Measurements from ENCODE around the gene SRRM2.

Gene SRRM2

DNA sequence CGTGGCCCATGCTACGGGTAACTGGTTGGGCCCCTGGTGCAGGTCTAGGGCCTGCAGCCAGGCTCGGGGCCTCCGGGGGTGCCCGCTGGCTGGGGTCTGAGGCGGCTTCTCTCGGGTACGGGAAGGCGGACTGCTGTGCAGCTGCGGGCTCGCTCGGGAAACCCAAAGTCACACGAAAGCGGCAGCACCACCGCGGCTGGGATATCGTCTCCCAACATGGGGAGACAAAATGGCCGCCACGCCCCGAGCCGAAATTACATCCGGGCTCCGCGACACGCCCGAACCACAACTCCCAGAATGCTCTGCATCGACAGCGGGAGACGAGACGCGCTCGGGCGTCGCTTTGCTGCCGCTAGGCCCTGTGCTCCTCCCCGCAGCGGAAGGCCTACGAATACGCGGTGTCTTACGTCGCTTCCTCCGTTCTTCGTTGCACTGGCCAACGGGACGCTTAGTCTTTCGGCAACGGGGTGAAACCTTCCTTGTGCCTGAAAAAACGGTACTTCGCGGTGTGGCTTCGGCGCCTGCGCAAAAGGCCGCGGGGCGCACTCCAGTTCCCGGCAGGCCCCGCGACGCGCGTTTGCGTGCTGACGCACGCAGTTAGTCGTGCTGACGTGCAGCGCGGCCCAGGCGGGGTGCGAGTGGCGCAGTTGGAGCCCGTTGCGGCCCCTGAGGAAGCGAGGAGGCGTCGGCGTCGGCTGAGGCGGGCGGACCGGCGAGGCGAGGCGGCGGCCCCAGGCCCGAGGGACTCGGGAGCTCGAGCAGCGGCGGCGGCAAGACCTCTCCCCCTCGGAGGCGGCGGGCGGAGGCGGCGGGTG, at the start of gene SRRM2:
Gene SRRM2, plus strand, starts transcription at position 604 of the 815 bp plus-strand sequence. CDS start 3,727 bp downstream, outside the sequence.
- peak; percentile 98 to 99 (median 99) for DNase-seq

DNA sequence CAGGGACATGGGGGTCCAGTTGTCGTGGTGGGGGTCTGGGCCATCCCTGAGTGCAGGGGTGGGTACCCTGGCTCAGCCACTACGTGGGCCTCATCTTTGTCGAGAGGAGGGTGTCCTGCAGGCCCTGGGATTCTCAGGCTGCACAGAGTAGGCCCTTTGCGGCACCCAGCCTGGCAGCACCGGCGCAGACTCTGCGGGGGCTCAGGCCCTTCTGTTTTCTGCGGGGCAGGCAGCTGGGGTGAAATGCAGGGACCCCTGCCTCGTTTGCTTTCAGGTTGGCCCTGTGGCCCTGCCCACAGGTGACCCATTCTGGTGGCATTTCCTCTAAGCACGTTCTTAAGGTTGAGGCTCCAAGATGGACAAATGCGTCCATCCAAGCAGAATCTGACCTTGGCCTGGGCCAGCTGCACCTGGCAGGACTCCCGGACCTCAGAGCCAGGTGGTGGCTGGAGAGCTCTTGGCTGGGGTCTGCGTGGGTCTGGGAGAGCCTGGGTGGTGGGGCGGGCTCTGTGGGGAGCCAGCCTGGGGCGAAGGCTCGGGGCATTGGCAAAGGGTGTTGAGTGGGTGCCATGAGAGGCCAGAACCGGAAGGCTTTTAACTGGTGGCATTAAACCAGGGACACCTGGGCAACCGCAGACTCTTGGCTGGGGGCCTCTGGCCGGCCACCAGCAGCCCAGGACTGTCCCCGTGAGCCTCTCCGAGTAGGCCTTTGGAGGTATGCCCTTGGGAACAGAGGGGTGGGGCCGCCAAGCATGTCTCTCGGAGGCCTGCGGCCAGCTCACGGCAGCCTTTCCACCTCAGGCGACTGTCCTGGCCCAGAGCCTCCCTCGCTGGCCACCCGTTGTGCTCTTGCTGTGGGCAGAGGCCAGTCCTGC, 49.3 kb upstream of the SRRM2 start:
- no peak for DNase-seq

DNA sequence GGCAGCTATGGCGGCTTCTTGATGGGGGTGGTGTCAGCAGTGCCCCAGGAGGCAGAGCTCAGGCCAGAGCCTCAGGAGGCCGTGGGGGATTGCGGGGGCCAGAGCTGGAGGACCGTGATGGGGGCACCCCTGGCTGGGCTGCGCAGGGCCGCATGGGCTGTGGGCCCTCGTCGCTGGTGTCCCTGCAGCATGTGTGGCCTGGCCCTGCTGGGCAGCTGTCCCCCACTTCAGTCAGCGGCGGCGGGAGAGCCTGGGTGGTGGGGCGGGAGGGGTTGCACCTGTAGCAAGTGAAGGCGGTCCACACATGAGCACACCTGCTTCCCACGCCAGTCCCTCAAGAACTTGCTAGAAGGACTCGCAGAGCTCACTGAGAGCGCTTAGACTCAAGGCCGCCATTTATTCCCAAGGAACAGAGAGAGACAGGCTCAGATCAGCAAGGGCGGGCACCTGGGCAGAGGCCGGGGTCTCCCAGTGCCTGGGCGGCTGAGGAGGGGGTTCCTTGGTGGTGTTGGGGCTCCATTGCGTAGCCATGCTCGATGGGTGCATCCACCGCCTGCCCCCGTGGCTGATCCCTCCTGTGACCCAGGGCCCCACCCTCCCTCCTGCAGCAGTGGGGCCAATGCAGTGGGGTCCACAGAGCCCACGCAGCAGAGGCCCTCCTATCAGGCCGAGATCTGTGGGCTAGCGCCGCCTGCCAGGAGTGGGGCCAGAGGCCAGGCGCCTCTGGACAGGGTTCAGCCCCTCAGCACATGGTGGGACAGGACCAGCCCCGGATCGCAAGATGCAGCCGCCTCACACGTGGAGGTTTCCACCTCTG, 48.1 kb upstream of the SRRM2 start:
- no peak for DNase-seq

DNA sequence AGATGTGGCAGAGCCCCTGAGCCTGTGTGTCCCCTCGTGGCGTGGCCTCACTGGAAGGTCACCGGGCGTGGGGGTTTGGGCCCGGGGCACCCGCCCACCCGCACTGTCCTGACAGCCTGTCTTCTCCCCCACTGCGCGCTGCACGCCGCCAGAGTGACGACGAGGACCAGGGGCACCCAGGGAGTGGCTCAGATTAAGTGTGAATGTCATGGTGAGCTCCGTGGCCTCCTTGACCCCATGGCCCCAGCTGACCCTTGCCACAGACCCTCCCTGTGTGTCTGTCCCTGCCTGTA, 47.5 kb upstream of the SRRM2 start:
- DNase-seq: no peak

DNA sequence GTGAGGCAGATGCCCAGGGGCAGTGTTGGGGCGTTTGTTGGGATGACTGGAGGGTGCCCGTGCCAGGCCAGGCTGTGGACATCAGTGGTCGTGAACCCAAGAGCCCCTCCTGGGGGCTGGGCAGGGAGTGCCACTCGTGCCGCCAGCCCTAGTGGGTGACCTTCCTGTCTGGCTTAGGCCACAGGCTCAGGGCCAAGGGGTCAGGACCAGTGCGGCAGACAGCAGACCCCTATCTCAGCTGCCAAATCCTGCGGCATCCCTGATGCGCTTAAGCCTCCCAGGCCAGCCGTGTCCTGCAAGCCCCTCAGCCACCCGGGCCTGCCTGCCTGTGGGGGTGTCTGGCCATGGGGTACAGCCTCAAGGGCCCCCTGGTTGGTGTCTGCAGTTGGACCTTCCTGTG, 47.1 kb upstream of the SRRM2 start:
- DNase-seq: no peak

DNA sequence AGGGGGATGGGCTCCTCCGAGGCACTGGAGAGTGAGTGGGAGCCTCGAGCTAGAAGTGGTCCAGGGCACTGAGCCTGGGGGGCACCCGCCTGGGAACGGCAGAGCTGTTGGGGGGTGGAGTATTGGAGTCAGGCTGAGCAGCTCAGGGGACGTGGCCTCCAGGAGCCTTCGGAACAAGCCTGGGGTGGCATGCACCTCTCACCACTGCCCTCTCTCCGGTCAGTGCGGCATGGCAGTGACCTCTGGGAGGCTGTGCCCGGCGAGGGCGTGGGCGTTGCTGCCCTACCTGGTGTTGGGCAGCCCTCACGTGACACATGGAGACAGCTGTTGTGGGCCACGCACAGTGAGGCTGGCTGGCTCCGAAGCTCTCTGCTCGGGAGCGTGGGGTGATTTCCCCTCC, 46.4 kb upstream of the SRRM2 start:
- DNase-seq: no peak

DNA sequence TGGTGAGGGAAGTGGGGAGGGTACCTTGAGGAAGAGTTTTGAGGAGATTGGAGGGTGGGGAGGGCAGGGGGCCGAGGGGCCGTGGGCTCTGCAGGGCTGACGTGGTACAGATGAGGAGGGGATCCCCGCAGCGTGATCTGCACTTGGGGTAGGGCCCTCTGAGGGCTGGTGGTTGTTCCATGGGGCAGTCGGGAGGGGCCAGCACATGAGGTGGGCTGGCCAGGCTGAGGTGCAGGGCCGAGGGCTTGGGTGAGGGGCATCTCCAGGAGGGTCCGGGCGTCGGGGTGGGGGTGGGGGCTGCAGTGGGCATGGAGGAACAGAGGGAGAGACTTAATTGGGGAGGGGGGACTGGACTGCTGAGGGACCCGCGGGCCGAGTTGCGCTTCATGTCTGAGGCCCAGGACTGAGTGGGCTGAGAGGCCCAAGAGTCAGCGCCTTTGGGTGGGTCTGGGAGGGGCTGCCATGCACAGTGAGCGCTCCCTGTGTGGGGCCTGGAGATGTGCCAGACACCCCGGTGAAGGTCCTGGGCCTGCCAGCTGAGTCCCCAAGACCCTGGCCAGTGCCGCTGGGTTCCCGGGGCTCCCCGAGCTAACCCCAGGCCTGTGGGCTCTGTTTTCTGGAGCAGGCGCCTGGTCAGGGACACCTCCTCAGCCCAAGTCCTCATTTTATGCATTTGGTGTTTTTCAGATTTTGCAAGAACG, 45.7 kb upstream of the SRRM2 start:
- DNase-seq: no peak

DNA sequence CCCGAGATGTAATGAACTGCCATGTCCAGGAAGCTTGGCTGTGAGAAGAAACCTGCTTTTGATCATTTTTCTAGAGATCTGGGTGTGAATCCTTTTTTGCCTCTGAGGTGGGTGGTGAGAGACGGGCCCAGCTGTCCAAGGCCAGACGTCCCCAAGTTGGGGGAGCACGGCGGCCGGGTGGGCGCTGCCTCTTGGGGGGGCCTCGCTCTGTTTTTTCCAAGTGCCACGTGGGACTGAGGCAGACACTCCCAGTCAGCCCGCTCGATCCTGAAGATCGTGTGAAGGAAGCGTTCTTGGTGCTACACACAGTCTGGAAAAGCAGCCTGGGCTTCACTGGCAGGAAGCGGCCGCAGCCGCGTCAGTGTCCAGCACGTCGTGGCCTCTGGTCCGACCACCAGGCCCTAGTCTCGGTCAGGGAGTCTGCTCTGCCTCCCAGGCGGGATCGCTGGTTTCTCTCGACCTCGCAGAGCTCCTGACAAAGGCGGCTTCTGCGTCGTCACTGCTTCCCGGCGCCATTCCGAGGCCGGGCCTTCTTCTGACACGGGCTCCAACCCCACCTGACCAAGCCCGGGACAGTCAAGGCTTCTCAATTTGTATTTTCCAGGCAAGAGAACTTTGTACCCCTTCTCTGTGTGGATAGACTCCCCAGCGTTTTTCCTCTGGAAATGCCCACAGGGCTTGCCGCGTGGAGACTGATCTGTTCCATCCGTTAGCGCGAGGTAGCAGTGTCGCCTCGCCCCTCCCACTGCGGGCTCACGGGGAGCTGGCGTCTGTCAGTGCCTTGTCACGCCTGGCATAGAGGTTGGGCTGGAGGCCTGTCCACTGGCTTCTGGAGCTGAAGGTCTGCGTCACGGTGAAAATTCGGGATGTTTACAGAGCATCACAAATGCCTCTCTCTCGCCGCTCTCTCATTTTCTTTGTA, 44.8 kb upstream of the SRRM2 start:
- no peak for DNase-seq

DNA sequence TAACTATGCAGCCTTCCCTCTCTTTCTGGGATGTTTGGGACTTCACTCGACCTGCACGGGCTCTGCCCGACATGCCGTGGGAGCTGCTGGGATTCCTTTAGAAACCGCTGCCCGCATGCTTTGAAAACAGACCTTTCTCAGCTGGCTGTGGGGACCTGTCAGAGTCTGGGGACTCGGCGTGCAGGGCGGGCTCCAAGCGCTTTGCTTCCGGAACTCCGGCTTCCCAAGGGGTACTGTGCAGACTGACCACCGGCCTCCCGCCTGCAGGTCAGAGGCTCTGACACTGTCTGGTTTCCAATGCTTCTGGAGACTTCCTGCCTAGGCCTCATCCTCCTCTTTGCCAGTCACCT, 44.2 kb upstream of the SRRM2 start:
- no peak for DNase-seq

DNA sequence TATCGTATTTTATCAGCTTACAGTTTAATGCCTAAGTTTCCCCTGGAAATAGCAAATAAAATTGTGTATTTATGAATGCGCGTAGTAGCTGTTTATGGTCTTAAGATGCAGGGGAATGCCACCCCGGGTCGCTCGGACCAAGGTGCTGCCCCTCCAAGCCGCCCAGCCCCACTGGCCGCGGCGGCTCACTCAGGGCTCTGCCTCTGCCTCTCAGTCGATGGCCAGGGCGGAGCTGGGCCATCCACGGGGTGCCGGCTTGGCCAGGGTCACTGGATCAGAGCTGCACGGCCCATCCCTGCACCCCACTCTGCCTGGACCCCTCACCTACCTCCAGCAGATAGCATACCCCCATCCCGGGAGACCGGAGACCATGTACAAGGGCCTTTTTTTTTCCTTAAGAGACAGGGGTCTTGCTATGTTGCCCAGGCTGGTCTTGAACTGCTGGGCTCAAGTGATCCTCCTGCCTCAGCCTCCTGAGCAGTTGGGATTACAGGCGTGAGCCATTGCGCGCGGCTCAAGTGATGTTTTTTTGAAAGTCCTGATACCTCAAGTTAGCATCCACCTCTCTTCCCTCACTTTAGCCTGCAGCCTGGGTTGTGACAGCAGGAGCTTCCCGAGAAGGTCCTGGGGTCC, 43.4 kb upstream of the SRRM2 start:
- DNase-seq: no peak

DNA sequence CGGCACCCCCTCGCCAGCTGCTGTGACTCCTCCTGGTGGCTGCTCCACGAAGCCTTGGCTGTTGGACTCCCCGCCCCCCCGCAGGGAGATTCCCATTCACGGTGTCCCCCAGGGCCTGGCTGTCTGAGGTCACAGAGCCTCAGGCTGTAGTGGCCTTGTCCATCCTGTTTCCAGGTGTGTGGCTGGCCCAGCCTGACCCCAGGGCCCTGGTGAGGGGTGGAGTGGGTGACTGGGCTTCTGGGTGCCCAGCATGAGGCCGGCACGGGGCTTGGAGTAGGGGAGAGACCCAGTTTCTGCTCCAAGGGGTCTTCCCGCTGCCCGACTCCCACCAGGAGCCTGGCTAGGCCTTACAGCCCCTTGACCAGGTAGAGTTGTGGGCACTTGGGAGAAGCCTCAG, 42.9 kb upstream of the SRRM2 start:
- no peak for DNase-seq

DNA sequence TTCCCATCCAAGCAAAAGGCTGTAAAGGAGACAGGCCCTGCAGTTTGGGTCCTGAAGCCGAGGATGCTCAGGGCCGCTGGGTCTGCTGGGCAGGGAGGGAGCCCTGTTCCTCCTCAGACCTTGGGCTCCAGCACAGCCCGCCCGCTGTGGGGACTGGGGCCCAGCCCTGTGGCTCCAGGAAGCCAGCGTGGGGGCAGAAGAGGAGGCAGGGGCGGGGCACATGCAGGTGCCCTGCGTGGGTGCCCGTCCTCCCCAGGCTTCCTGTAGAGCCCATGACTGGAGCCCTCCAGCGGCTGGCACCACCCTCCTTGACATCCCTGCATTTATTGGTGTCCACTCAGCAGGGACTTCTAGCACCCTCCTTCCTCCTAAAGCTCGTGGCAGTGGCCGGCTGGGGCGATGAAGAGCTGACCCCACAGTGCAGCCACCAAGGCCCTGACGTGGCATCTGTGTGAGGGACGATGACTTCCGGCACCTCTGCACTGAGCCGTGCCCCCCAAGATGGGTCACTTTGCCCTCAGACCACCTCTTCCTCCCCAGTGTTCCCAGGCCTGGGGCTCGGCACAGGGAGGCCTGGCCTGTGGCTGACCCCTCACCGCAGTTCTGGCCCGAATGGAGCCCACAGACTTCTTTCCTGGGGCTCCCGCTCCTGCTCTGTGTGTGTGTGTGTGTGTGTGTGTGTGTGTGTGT, 42.3 kb upstream of the SRRM2 start:
- DNase-seq: no peak

DNA sequence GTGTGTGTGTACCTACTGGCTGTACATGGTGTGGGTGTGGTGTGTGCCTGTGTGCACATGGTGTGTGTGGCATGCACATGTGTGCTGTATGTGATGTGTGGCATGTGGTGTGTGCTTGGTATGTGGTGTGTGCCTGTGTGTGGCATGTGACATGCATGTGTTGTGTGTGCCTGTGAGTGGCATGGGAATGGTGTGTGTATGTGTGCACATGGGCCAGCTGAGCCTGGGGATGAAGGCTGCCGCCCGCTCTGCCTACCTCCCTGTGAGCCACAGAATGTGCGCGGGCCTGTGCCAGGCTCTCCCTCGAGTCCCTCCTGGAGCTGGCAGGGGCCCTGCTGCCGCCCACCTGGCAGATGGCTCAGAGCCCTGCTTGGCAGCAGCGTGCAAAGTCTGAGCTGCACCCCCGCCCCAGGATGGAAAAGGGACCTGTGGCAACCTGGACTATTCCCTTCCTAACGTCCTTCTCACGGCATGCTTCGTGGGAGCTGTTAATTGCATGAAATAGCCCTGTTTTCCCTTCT, 41.7 kb upstream of the SRRM2 start:
- no peak for DNase-seq

DNA sequence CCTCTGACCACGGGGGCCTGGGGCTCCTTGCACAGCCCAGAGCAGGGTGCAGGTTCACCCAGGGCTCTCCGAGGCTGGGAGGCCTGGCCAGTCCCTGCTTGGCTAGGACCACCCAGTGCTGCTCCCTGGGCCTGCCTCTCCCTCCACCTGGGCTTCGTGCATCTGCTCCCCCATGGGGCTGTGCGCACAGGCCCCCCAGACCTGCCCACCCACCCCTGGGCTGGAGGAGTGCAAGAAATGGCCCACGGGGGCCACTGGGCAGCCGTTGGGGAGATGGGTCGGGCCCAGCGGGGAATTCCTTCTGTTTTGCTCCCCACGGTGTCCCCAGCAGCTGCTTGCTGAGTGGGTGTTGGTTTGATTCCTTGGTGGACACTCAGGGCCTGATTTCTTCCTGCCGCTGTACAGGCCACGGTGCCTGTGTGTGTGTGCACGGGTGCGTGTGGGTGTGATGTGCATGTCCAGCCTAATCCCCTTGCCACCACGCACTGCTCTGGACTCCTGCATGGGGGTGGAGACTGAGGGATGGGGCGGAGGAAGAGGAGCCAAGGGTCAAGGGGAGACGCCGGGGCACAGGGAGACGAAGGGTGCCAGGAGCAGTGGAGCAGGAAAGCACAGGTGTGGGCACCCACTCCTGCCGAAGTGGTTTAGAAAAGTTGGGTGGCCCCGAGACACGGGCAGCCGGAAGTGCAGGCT, 40.9 kb upstream of the SRRM2 start:
- no peak for DNase-seq

DNA sequence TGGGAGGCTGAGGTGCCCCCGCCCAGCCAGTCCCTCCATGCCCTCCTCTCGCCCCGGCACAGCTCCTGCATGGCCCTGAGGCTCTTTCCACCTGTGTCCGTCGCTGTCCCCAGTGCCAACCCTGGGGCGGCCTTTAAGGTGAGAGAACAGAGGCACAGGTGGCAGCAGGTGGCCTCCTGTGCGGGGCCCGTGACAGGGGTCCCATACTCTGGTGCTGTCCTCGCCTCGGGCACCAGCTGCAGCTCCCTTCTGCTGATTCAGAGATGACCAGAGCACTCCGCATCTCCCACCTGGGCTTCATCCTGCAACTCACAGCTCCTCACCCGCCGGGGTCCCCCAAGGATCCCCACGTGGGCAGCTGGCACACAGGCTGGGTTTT, 40.4 kb upstream of the SRRM2 start:
- no peak for DNase-seq

DNA sequence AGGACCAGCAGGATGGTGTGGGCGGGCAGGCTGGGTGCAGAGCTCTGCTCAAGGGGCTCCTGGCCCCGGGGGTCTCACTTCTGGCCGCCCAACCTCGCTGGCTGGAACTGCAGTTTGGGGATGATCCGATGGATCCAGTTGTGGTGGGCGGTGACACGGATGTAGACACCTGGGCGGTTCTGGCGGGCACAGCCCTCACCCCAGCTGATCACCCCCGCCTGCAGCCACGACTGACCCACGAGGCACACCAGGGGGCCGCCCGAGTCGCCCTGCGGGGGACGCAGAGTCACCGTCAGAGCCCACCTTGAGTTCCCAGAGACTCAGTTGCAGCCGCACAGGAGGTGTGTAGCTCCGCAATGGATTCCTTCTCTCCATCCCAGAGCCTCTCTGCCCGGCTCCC, 39.9 kb upstream of the SRRM2 start:
- no peak for DNase-seq

DNA sequence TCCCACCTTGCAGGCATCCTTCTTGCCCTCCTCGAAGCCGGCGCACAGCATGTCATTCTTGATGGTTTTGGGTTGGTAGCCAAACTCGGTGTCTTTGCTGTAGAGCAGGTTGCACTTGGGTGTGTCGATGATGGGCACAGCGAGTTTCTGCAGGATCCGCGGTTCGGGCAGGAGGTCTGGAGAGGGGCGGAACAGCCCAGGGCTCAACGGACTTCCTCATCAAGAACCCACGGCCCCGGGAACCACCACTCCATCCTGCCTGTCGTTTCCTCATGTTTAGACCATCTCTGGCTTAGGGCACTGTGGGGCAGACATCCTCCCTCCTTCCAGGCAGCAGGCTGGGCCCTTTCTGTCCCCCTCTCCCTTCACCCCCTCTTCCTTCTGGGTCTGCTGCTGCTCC, 38.9 kb upstream of the SRRM2 start:
- DNase-seq: no peak

DNA sequence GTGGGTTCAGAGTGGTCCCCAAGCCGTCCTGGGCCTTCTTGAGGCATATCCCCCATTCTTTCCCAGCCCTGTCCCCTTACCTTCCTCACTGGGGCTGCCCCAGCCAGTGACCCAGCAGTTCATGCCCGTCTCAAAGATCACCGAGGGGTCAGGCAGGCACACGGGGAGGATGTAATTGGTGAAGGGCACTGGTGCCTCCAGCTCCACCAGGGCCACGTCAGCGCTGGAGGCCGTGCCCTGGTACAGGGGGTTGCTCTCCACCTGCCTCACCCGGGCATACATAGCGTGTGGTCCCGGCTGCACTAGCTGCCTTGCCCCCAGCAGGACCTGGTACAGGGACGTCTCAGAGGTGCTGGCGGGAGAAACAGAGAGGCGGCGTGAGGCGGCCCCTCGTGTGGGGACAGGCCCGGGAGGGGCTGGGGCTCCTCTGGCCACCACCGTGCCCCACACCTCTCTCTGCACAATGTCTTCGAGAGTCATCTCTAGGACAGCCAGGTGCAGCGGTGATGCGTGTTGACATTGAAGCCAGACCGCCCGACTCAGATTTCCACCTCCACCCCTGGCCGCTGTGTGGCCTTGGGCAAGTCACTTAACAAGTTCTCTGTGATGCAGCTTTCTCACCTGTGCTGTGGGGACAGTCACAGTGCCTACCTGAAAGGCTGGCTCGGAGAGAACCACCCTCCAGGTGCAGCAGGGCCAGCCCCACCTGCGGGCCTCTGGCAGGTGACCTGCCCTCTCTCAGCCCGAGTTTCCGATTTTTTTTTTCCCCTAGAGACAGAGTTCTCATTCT, 38.3 kb upstream of the SRRM2 start:
- DNase-seq: peak in 2 of 3 experiments; percentile 3 to 32

DNA sequence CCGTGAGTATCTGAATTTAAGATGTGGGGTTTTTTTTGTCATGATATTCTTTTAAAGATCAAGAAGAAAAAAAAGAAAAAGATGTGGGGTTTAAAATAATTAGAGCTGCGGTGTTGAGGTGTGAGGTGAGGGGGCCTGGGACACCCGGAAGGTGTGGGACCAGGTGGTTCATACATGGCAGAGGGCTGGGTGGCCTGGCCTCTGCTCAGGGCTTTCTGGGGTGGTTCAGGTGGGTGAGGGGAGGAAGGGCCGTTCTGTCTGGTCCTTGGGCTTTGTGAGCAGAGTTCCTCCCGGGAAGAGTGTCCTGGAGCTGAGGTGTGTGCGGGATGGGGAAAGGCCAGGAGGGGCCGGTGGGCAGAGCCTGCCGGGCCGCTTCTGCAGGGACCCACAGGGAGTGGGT, 37.4 kb upstream of the SRRM2 start:
- DNase-seq: no peak

All from NCI-H1417 (cell line).